ENCODE data around the gene PLA2G5. TPM values are rescaled to one million over a fixed set of nuclear protein-coding genes. Genes with fewer than 3 reads are reported as not detected.
"Not testable (repeated sequence)": the region's sequence is repeated elsewhere in the genome, so short reads cannot be mapped to it uniquely, and the experiment has no call there.

The PLA2G5 gene
- not detected for total RNA-seq (2021; fragmentation: NEBNext Ultra II Directional; extraction: Animal tissue kit (Norgen Biotek cat#: 25700))
- long read RNA-seq = 0 reads

- Mint-ChIP-seq H3K9me3 (no peaks in the 10 kb centered on the region), H3K27ac (no peak within 1 kb of the TSS), H3K4me3 (no peak within 1 kb of the TSS), H3K27me3 (ENCODE audit: insufficient read depth) (peaks cover 32% of the 10 kb centered on the region), H3K36me3 (ENCODE audit: low read depth) (no peaks in the 10 kb centered on the region), H3K4me1 (ENCODE audit: low read depth) (peaks cover 12% of the 10 kb centered on the region; the same call in 1 of the 2 replicates)
- TF ChIP-seq CTCF (IDR thresholded peaks at IDR 0.05) = no peak
- DNase-seq = no peak
Observed at GRCh38 chr1:20069874-20070273, at the start of gene PLA2G5. TSS of gene PLA2G5 (plus strand) at chr1:20070194. CDS start at chr1:20084831, 14,637 bp downstream.

GRCh38 chr1:20028125-20028524, 41.9 kb upstream of the PLA2G5 start:
- Mint-ChIP-seq H3K9me3 (no peaks in the 10 kb centered on the region), H3K36me3 (ENCODE audit: low read depth) (no peaks in the 10 kb centered on the region), H3K27me3 (ENCODE audit: insufficient read depth) (peaks cover 20% of the 10 kb centered on the region), H3K4me3 (no peak overlapping the region), H3K27ac (no peak overlapping the region), H3K4me1 (ENCODE audit: low read depth) (no peaks in the 10 kb centered on the region)
- no peak for TF ChIP-seq CTCF (IDR thresholded peaks at IDR 0.05)
- no peak for DNase-seq

GRCh38 chr1:20028726-20029125, 41.3 kb upstream of the PLA2G5 start:
- peaks cover 23% of the 10 kb centered on the region for H3K27me3 Mint-ChIP-seq (ENCODE audit: insufficient read depth)
- no peaks in the 10 kb centered on the region for H3K4me1 Mint-ChIP-seq (ENCODE audit: low read depth)
- H3K27ac Mint-ChIP-seq = no peak overlapping the region
- no peak overlapping the region for H3K4me3 Mint-ChIP-seq
- no peak for TF ChIP-seq CTCF (IDR thresholded peaks at IDR 0.05)
- no peaks in the 10 kb centered on the region for H3K36me3 Mint-ChIP-seq (ENCODE audit: low read depth)
- H3K9me3 Mint-ChIP-seq = no peaks in the 10 kb centered on the region
- no peak for DNase-seq

GRCh38 chr1:20029178-20029912, 40.6 kb upstream of the PLA2G5 start:
- no peaks in the 10 kb centered on the region for H3K36me3 Mint-ChIP-seq (ENCODE audit: low read depth)
- H3K4me1 Mint-ChIP-seq (ENCODE audit: low read depth) = no peaks in the 10 kb centered on the region
- peaks cover 28% of the 10 kb centered on the region for H3K27me3 Mint-ChIP-seq (ENCODE audit: insufficient read depth)
- H3K27ac Mint-ChIP-seq = no peak overlapping the region
- DNase-seq = no peak
- no peaks in the 10 kb centered on the region for H3K9me3 Mint-ChIP-seq
- H3K4me3 Mint-ChIP-seq = no peak overlapping the region
- no peak for TF ChIP-seq CTCF (IDR thresholded peaks at IDR 0.05)

GRCh38 chr1:20030436-20031151, 39.4 kb upstream of the PLA2G5 start:
- not testable (repeated sequence) for H3K9me3 Mint-ChIP-seq; H3K27ac Mint-ChIP-seq; DNase-seq; H3K36me3 Mint-ChIP-seq (ENCODE audit: low read depth); H3K4me1 Mint-ChIP-seq (ENCODE audit: low read depth); H3K4me3 Mint-ChIP-seq
- H3K27me3 Mint-ChIP-seq (ENCODE audit: insufficient read depth) = peaks cover 36% of the 10 kb centered on the region

- no peak for TF ChIP-seq CTCF (IDR thresholded peaks at IDR 0.05)
- Mint-ChIP-seq H3K27ac (no peak overlapping the region), H3K4me3 (no peak overlapping the region), H3K9me3 (no peaks in the 10 kb centered on the region), H3K36me3 (ENCODE audit: low read depth) (no peaks in the 10 kb centered on the region), H3K4me1 (ENCODE audit: low read depth) (no peaks in the 10 kb centered on the region), H3K27me3 (ENCODE audit: insufficient read depth) (peaks cover 34% of the 10 kb centered on the region)
- no peak for DNase-seq
Observed at GRCh38 chr1:20031161-20031560, 38.8 kb upstream of the PLA2G5 start.
